HG02610 (cell line): Measurements from ENCODE around the gene C18orf63.
"Not testable (repeated sequence)": the region's sequence is repeated elsewhere in the genome, so short reads cannot be mapped to it uniquely, and the experiment has no call there.

Experiments
- ATAC-seq: cut with Tn5 transposase; IDR thresholded peaks from one replicate; pipeline ENCODE4 v1.9.1; 2021; ENCODE audit warnings: mild to moderate bottlenecking, moderate library complexity; ENCODE audit not compliant: unreplicated experiment

The C18orf63 gene

GRCh38 chr18:74315464-74316256 is at the start of gene C18orf63:
Gene C18orf63 (plus strand): TSS chr18:74315839. CDS start chr18:74317866, 2,027 bp downstream.
- ATAC-seq = no peak

GRCh38 chr18:74266161-74266560 is 49.5 kb upstream of the C18orf63 start:
- no peak for ATAC-seq

DNA sequence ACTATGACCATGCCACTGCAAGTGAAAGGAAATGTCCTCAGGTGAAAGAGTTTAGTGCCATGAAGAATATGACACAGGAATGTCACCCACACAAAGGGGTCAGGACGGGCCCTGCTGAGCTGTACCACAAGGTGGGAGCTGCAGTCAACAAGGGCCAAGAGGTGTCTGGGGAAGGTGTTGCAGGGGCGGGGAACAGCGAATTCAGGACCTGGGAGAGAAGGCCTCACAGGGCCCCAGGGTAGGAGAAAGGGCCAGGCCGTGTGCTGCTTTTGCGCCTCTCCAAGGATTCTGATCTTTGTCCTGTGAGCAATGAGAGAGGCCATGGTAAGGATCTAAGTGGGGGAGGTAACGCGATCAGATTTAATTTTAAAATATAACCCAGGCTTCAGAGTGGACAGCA is 47.5 kb upstream of the C18orf63 start:
- no peak for ATAC-seq

GRCh38 chr18:74268933-74269620 is 46.6 kb upstream of the C18orf63 start:
- ATAC-seq = no peak

- no peak for ATAC-seq
Measured at GRCh38 chr18:74271635-74272034, 44.0 kb upstream of the C18orf63 start.

DNA sequence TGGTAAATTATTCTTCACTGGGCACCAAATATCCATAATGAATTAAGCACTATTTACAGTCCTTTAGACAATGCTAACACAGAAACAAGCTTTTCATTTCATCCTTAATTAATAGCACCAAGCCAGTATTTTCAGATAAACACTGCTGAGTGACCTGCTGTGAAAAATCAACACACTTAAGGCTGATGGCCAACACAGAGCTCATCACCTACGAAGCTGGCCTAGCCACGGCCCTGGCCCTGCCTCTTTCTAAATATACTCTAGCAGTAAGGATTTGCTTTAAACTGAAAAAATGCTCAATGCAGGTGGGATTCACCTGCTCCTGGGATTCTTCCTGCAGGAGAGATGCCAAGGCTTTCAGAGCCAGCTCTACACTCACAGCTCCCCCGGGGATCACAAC is 42.2 kb upstream of the C18orf63 start:
- ATAC-seq = no peak

DNA sequence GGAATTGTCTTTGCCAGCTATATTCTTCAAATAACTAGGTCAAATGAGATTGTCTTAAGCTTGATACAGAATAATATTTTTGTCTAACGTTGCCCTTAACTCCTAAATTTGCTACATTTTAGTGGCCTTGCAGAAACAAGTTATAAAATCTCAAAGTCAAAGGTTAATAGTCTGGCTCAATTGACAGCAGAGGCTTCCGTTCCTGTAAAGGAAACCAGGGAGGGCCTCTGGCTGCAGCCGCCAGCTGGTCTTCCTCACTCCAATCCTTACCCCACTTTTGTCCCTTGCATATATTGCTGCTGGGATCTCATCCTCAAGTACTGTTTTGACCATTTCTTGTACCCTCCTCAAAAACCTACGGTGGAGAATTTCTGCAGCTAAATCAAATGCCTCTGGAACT is 40.9 kb upstream of the C18orf63 start:
- no peak for ATAC-seq

GRCh38 chr18:74275736-74276135 is 39.9 kb upstream of the C18orf63 start:
- no peak for ATAC-seq

DNA sequence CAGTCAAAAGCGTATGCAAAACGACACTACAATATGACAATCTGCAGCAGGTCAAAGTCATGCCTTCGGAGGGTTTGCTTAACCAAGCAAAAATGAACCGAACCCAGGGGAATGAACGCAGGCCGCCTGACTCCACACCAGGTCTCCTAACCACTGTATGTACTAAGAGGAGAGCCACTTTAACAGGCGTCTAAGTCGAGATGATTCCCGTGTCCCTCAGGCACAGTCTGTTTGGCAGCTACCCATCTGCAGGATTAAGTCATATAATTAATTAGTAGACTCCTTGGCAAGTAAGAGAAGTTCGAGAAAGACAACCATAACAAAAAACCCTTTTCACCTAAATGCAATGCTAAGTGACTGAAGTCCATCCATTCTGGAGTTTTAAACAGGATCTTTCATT is 39.0 kb upstream of the C18orf63 start:
- no peak for ATAC-seq

DNA sequence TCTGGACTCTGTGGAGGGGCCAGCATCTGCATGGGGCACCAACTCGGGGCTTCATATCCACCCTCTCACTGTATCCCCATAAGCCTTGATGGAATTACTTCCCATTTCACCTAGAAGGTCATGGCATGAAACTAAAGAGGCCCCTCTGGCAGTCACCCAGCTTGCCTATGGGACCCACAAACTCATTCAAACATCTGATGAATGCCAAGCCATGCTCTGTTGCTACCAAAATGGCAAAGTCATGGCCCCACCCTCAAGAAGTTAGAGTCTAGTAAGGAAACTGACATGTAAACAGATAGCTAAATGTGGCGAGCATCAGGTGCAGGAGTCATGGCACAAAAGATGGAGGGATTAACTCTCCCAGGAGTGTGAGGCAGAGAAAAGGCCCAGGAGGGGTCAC is 38.3 kb upstream of the C18orf63 start:
- no peak for ATAC-seq

- no peak for ATAC-seq
Measured at GRCh38 chr18:74278058-74278457, 37.6 kb upstream of the C18orf63 start.

GRCh38 chr18:74278983-74279382 is 36.7 kb upstream of the C18orf63 start:
- no peak for ATAC-seq

GRCh38 chr18:74281011-74281979 is 34.3 kb upstream of the C18orf63 start:
- no peak for ATAC-seq

GRCh38 chr18:74281980-74282754 is 33.5 kb upstream of the C18orf63 start:
- ATAC-seq = no peak

GRCh38 chr18:74282755-74283554 is 32.7 kb upstream of the C18orf63 start:
- no peak for ATAC-seq

- no peak for ATAC-seq
Measured at GRCh38 chr18:74283646-74284045, 32.0 kb upstream of the C18orf63 start.

DNA sequence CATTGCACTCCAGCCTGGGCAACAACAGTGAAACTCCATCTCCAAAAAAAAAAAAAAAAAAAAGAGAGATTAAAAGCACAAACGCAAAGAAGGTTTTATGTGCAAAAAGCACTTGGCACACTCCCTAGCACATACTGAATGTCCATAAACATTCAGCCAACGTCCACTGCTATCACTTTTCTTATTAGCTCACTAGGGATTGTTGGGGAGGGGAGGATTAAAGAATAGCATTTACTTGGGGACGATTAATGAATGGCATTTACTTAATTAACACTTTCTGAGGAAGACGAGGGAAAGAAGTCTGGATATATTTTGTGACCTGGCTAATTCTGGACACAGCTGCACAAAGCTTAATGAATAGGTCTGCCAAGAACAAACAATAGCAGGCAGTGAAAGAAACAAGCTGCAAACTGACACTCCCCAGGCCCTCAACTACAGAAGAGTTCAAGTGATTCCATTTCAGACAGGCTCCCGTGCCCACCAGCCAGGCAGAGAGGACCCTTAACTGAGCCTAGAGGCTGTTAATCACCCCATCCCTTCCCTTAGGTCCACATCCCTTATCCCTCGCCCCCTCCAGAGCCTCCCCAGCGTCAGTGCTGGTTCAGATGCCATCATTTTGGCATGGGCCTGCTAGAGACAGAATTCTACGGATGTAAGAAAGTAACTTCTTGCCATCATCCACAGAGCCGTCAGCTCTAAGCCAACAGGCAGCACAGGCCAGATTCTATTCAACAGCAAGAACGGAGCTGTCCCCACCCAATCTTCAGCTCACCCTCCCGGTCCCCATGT is 31.3 kb upstream of the C18orf63 start:
- no peak for ATAC-seq

DNA sequence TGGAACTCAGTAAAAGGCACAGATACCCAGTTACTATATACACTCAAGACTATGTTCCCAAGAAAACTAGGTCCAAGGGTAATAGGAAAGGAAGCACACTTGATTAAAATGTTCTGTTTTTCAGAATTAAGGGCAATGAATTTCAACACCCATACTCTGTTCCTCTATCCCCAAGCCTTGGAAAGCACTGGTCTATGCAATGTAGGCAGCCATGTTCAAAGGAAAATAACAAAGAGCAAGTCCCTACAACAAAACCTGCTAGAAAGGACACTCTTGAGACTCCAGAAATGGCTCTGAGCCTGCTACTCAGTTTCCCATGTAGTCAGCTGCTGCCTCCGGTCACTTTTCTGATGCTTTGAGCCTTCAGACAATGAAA is 30.7 kb upstream of the C18orf63 start:
- no peak for ATAC-seq

- not testable (repeated sequence) for ATAC-seq
Measured at GRCh38 chr18:74285583-74285982, 30.1 kb upstream of the C18orf63 start.
